Ammon's horn (tissue), 1 donor: Measurements from ENCODE around the gene NTN1.
"Not testable (repeated sequence)": the region's sequence is repeated elsewhere in the genome, so short reads cannot be mapped to it uniquely, and the experiment has no call there.

Experiments
- DNase-seq: peaks from one replicate; pipeline ENCODE4 v3.0.0-alpha.2; 2016; ENCODE audit warnings: low spot score

NTN1 gene

GRCh38 chr17:9021158-9021991 is at the start of gene NTN1:
NTN1 (plus strand) TSS chr17:9021510; CDS start chr17:9022374, 864 bp downstream.
- DNase-seq, result peak; percentile 17

- no peak for DNase-seq
Observed at GRCh38 chr17:8975091-8975725, 46.1 kb upstream of the NTN1 start.

DNA sequence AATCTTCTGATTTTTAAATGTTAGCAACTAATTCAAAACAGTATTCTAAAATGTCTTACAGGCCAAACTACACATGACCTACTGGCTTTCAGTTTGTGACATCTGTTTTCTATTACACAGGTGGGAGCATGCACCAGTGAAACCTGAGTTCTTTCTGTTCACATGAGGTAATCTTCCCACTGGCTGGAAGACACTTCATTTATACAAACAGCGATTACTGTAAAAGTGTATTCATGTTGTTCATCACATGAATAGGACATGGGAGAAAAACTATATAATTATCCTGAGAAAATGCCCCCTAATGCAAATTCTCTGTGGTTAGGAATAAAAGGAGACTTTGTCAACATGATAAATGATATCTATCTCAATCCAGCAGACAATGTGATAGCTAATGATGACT is 44.7 kb upstream of the NTN1 start:
- no peak for DNase-seq

- no peak for DNase-seq
Observed at GRCh38 chr17:8979715-8980114, 41.6 kb upstream of the NTN1 start.

GRCh38 chr17:8981443-8981842 is 39.9 kb upstream of the NTN1 start:
- DNase-seq, result no peak

DNA sequence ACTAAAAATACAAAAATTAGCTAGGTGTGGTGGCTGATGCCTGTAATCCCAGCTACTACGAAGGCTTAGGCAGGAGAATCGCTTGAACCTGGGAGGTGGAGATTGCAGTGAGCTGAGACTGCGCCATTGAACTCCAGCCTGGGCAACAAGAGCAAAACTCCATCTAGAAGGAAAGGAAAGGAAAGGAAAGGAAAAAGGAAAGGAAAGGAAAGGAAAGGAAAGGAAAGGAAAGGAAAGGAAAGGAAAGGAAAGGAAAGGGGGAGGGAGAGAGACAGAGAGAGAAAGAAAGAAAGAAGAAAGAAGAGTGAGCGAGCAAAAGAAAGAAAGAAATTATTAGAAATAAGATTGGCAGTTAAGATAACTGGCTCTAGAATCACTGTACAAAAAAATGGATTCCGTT is 37.1 kb upstream of the NTN1 start:
- not testable (repeated sequence) for DNase-seq

DNA sequence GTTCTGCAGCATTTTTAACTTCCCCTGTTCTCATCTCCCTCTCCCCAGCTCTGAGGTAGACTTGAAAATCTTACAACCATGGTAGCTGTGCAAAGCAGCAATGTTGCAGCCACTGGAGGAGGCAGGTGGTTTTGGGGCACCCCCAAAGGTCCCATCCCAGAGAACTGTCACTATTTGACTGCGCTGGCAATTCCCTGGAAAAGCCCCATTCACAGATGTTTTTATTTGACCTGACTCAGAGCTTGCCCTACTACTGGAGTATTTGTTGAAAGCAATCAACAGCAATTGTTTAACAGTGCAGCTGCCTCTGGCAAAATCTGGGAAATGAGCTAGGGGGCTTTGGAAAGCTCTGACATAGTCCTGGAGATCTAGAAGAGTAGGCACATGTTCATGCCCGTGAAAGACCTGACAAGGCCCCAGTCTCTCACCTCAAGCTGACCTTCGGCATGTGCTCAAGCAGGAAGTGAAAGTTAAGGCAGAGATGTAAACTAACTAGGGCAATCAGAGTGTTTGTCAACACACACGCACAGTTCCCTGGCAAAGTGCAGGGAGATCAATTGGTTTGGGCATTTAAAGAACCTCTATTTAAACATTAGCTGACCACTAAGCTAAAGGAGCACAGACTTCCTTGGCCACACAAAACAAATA is 36.1 kb upstream of the NTN1 start:
- no peak for DNase-seq

DNA sequence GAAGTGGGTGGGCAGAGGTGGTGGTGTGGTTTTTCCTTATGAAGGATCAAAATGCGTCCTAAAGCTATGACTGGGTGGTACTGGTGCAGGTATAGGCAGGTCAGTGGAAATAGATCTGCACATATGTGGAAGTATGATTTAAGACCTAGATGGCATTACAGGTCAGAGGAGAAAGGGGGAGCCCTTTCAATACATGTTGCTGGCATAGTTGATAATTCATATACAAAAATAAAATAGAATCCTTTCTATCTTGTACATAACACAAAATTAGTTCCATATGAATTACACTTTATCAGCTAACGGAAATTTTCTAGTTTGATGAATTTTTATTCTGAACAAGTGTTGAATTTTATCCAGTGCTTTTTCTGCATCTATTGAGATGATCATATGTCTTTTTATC is 35.0 kb upstream of the NTN1 start:
- DNase-seq, result no peak

GRCh38 chr17:8988263-8988935 is 32.9 kb upstream of the NTN1 start:
- not testable (repeated sequence) for DNase-seq

DNA sequence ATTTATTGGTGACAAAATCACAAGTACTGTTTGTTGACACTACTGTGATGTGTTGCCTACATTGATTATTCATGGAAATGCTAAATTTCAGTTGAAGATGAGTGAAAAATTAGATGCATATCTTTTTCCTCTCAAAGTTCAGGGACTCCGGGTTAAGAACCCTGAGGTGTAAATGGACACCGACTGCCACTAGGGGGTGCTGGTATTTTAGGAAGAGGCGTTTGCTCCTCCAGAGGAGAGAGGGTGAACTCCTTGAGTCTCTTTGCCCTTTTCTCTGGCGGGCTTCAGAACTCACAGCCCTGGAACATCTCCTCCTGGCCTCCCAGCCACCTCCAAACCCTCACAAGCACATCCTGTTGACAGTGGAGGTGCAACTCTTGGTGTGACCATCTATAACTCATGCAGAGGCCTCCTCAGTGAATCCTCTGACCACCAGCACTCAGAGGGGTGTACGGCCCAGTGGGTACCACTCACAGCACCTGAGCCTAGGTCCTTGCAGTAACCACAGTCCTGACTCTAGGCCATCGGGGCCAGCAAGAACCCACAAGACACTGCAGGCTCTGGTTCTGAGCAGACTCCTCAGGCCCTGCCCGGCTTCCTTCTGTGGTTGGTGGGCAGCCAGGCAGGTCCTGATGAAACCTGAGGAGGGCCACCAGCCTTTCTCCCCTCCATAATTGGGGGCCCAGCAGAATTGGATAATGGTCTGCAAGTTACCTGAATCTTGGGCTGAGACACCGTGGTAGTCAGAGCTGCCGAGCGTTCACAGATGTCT is 29.6 kb upstream of the NTN1 start:
- peak; percentile 66 for DNase-seq

GRCh38 chr17:8994319-8994718 is 27.0 kb upstream of the NTN1 start:
- DNase-seq, result peak; percentile 64

- no peak for DNase-seq
Observed at GRCh38 chr17:8995711-8996110, 25.6 kb upstream of the NTN1 start.

DNA sequence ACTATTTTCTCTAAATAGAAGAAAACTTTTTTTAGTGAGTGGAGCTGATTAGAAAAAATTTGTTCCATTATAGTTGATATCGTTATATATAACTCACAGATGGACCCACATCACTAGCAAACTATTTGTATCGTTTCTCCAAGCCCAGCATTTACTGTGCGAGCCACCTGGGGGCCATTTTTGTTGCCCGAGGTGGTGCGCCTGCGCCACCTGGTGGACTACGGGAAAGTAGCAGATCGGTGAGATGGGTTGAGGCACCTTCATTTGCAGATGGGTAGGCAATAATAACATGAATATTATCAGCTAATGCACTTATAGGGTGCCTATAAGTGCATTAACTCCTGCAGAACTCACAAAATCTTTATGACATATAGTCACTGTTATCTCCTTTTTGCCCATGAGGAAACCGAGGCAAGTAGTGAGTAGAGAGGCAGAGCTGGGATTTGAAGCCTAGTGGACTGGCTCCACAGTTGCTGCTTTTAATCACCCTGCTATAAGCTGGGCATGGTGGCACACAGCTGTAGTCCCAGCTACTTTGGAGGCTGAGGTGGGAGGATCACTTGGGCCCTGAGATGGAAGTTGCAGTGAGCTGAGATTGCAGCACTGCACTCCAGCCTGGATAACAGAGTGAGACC is 23.2 kb upstream of the NTN1 start:
- DNase-seq, result peak; percentile 37

DNA sequence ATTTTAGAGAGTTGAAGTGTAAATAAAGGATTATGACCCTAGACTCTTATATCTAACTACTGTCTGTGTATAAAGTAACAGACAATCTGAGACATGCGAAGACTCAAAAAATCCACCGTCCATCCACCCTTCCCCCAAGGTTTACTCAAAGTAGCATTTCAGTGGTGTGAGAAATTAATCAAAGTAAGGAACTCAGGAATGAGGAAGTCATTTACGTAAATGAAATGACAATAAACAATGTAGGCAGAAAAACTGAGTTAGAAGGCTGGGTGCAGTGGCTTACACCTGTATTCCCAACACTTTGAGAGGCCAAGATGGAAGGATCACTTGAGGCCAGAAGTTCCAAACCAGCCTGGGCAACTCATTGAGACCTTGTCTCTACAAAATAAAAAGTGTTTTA is 19.8 kb upstream of the NTN1 start:
- no peak for DNase-seq

GRCh38 chr17:9002227-9002605 is 19.1 kb upstream of the NTN1 start:
- DNase-seq, result no peak

GRCh38 chr17:9002606-9003354 is 18.5 kb upstream of the NTN1 start:
- no peak for DNase-seq

- DNase-seq, result no peak
Observed at GRCh38 chr17:9003355-9004131, 17.8 kb upstream of the NTN1 start.

GRCh38 chr17:9004132-9004960 is 17.0 kb upstream of the NTN1 start:
- DNase-seq, result no peak

GRCh38 chr17:9004961-9005285 is 16.4 kb upstream of the NTN1 start:
- no peak for DNase-seq
